Esophagus (tissue), 2 donors: Measurements from ENCODE around the gene POLA1. TPM values are rescaled to one million over a fixed set of nuclear protein-coding genes. Genes with fewer than 3 reads are reported as not detected.

ENCODE experiments used
- H3K27ac ChIP-seq, 2 donors: one replicate each; pipeline ENCODE4 v1.5.1; 2013; ENCODE audit warnings: low read depth in 2 of 2, mild to moderate bottlenecking in 2 of 2, inconsistent platforms in 1 of 2, low read length in 1 of 2, moderate library complexity in 1 of 2
- H3K27me3 ChIP-seq, 2 donors: one replicate each; pipeline ENCODE4 v1.6.1; 2013; ENCODE audit warnings: low read length in 2 of 2, control low read depth in 1 of 2, mild to moderate bottlenecking in 1 of 2; ENCODE audit not compliant: insufficient read depth in 2 of 2, control insufficient read depth in 1 of 2
- H3K36me3 ChIP-seq, 2 donors: one replicate each; pipeline ENCODE4 v1.6.1; 2013; ENCODE audit warnings: low read length in 1 of 2; ENCODE audit not compliant: control insufficient read depth in 2 of 2, insufficient read depth in 2 of 2
- H3K4me1 ChIP-seq, 2 donors: one replicate each; pipeline ENCODE4 v1.6.1; 2013; ENCODE audit warnings: low read length in 1 of 2; ENCODE audit not compliant: control insufficient read depth in 2 of 2, insufficient read depth in 2 of 2
- H3K4me3 ChIP-seq, 2 donors: one replicate each; pipeline ENCODE4 v1.5.1; 2013; ENCODE audit warnings: low read length in 2 of 2, mild to moderate bottlenecking in 2 of 2, low read depth in 1 of 2, moderate library complexity in 1 of 2
- H3K9me3 ChIP-seq, 2 donors: one replicate each; pipeline ENCODE4 v1.6.1; 2013; ENCODE audit warnings: mild to moderate bottlenecking in 2 of 2, low read depth in 1 of 2, low read length in 1 of 2, moderate library complexity in 1 of 2; ENCODE audit not compliant: control insufficient read depth in 2 of 2, insufficient read depth in 1 of 2
- WGBS, 2 donors: extraction: QIAGEN DNeasy Blood & Tissue Kit; methylation state at CpG; one replicate each; pipeline ENCODE4 v1.1.7; 2013; 5-methylcytosine and 5-hydroxymethylcytosine counted together
- polyA plus RNA-seq, 2 donors: library from polyadenylated mRNA; stranded (reverse); fragments of 200-250 nt; gene quantifications; one replicate each; pipeline ENCODE4 v1.2.3, GENCODE V29; 2013
- donor health status: healthy with polysubstance abuse.
- donor health status: Bipolar disorder and iron deficiency.

The POLA1 gene
- polyA plus RNA-seq, 2 donors = 2.8 to 4.5 TPM

GRCh38 chrX:24996096-24996709 is 302.5 kb downstream of the POLA1 start:
- no peak overlapping the region for H3K27ac ChIP-seq
- no peaks in the 10 kb centered on the region for H3K4me1 ChIP-seq
- no peaks in the 10 kb centered on the region for H3K36me3 ChIP-seq
- 58 to 82% methylated on average over 5 of the region's 5 CpGs for WGBS, 2 donors
- peaks cover 0 to 4% of the 10 kb centered on the region in 2 donors for H3K27me3 ChIP-seq
- H3K9me3 ChIP-seq = no peaks in the 10 kb centered on the region
- H3K4me3 ChIP-seq = no peak overlapping the region

- Histone ChIP-seq H3K27me3 (peaks cover 2 to 4% of the 10 kb centered on the region in 2 donors), H3K9me3 (peaks cover 0 to 3% of the 10 kb centered on the region in 2 donors), H3K4me1 (peaks cover 0 to 7% of the 10 kb centered on the region in 2 donors), H3K36me3 (no peaks in the 10 kb centered on the region), H3K4me3 (no peak overlapping the region), H3K27ac (no peak overlapping the region)
- WGBS, 2 donors = 61 to 92% methylated on average over 8 of the region's 8 CpGs
Measured at GRCh38 chrX:24999511-24999910, 305.8 kb downstream of the POLA1 start.

GRCh38 chrX:25001808-25002660 is 308.3 kb downstream of the POLA1 start:
- Histone ChIP-seq H3K4me3 (peak overlapping the region in 1 of 2 donors; percentile 46), H3K4me1 (peaks cover 1 to 15% of the 10 kb centered on the region in 2 donors), H3K27me3 (peaks cover 4 to 11% of the 10 kb centered on the region in 2 donors), H3K9me3 (peaks cover 0 to 7% of the 10 kb centered on the region in 2 donors), H3K27ac (no peak overlapping the region), H3K36me3 (no peaks in the 10 kb centered on the region)
- 35 to 48% methylated on average over 40 to 65 of the region's 65 CpGs for WGBS, 2 donors

- H3K4me3 ChIP-seq = peak overlapping the region in 1 of 2 donors; percentile 46
- H3K36me3 ChIP-seq = no peaks in the 10 kb centered on the region
- H3K4me1 ChIP-seq = peaks cover 3 to 15% of the 10 kb centered on the region in 2 donors
- peaks cover 0 to 7% of the 10 kb centered on the region in 2 donors for H3K9me3 ChIP-seq
- no peak overlapping the region for H3K27ac ChIP-seq
- WGBS, 2 donors = 5 to 25% methylated on average over 19 to 33 of the region's 33 CpGs
- peaks cover 4 to 11% of the 10 kb centered on the region in 2 donors for H3K27me3 ChIP-seq
Measured at GRCh38 chrX:25002661-25003020, 308.9 kb downstream of the POLA1 start.

- WGBS, 2 donors = 17 to 30% methylated on average over 40 of the region's 40 CpGs
- Histone ChIP-seq H3K4me3 (peak overlapping the region in 1 of 2 donors; percentile 46), H3K27ac (no peak overlapping the region), H3K36me3 (no peaks in the 10 kb centered on the region), H3K4me1 (peaks cover 3 to 15% of the 10 kb centered on the region in 2 donors), H3K9me3 (peaks cover 0 to 7% of the 10 kb centered on the region in 2 donors), H3K27me3 (peaks cover 7 to 11% of the 10 kb centered on the region in 2 donors)
Measured at GRCh38 chrX:25003066-25003849, 309.5 kb downstream of the POLA1 start.

- 24 to 33% methylated on average over 10 of the region's 10 CpGs for WGBS, 2 donors
- H3K9me3 ChIP-seq = peaks cover 0 to 7% of the 10 kb centered on the region in 2 donors
- peak overlapping the region in 1 of 2 donors; percentile 40 for H3K4me3 ChIP-seq
- H3K4me1 ChIP-seq = peaks cover 3 to 15% of the 10 kb centered on the region in 2 donors
- H3K27me3 ChIP-seq = peaks cover 4 to 11% of the 10 kb centered on the region in 2 donors
- H3K27ac ChIP-seq = no peak overlapping the region
- no peaks in the 10 kb centered on the region for H3K36me3 ChIP-seq
Measured at GRCh38 chrX:25004040-25004439, 310.3 kb downstream of the POLA1 start.

- WGBS, 2 donors = 2 to 24% methylated on average over 51 to 59 of the region's 59 CpGs
- Histone ChIP-seq H3K9me3 (peaks cover 0 to 7% of the 10 kb centered on the region in 2 donors), H3K4me1 (peaks cover 3 to 15% of the 10 kb centered on the region in 2 donors), H3K27me3 (peaks cover 4 to 13% of the 10 kb centered on the region in 2 donors), H3K27ac (no peak overlapping the region), H3K4me3 (peak overlapping the region in 1 of 2 donors; percentile 40), H3K36me3 (no peaks in the 10 kb centered on the region)
Measured at GRCh38 chrX:25004485-25005032, 310.8 kb downstream of the POLA1 start.

GRCh38 chrX:25005034-25005381 is 311.3 kb downstream of the POLA1 start:
- peaks cover 0 to 7% of the 10 kb centered on the region in 2 donors for H3K9me3 ChIP-seq
- no peak overlapping the region for H3K27ac ChIP-seq
- peaks cover 4 to 13% of the 10 kb centered on the region in 2 donors for H3K27me3 ChIP-seq
- peak overlapping the region in 1 of 2 donors; percentile 40 for H3K4me3 ChIP-seq
- H3K4me1 ChIP-seq = peaks cover 3 to 15% of the 10 kb centered on the region in 2 donors
- no peaks in the 10 kb centered on the region for H3K36me3 ChIP-seq
- 4 to 17% methylated on average over 23 of the region's 23 CpGs for WGBS, 2 donors
